Measurements from ENCODE around the gene COL3A1. TPM values are rescaled to one million over a fixed set of nuclear protein-coding genes. Genes with fewer than 3 reads are reported as not detected.

The COL3A1 gene
- total RNA-seq, 1 donor from 2014 or later: 7,546 TPM

DNA sequence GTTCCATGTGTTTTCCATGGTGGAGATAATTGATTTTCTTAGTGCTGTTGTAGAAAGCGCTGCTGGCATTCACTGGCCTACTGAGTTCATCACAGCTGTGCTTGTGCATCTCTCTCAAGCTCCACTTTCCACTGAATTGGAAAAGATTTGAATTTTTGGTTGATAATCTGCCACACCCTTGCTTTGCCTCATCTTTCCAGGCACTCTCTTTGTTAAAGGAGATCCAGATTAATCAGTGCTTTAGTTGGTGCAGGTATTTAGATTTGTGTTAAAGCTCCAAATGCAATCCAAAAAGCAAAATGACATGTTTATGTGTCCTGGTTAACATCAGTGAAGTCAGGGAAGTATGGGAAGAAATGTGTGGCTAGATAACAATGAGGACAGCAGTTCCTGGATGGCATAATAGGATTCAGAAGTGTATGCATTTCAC, 2.7 kb upstream of the COL3A1 start:
- peaks cover 5% of the 10 kb centered on the region for H3K36me3 Mint-ChIP-seq (ENCODE audit: unreplicated experiment)
- H3K4me1 Mint-ChIP-seq (ENCODE audit: unreplicated experiment): peaks cover 52% of the 10 kb centered on the region
- H3K27ac Mint-ChIP-seq (ENCODE audit: unreplicated experiment): no peak overlapping the region
- no peaks in the 10 kb centered on the region for H3K9me3 Mint-ChIP-seq (ENCODE audit: unreplicated experiment)
- H3K27me3 Mint-ChIP-seq (ENCODE audit: unreplicated experiment): no peaks in the 10 kb centered on the region
- no peak overlapping the region for H3K4me3 Mint-ChIP-seq (ENCODE audit: unreplicated experiment)
- TF ChIP-seq, protein P1, sequence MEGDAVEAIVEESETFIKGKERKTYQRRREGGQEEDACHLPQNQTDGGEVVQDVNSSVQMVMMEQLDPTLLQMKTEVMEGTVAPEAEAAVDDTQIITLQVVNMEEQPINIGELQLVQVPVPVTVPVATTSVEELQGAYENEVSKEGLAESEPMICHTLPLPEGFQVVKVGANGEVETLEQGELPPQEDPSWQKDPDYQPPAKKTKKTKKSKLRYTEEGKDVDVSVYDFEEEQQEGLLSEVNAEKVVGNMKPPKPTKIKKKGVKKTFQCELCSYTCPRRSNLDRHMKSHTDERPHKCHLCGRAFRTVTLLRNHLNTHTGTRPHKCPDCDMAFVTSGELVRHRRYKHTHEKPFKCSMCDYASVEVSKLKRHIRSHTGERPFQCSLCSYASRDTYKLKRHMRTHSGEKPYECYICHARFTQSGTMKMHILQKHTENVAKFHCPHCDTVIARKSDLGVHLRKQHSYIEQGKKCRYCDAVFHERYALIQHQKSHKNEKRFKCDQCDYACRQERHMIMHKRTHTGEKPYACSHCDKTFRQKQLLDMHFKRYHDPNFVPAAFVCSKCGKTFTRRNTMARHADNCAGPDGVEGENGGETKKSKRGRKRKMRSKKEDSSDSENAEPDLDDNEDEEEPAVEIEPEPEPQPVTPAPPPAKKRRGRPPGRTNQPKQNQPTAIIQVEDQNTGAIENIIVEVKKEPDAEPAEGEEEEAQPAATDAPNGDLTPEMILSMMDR (IDR thresholded peaks at IDR 0.05): no peak
- no peak for DNase-seq (ENCODE audit: extremely low spot score, unreplicated experiment)

GRCh38 chr2:188973641-188974040, 532 bp upstream of the COL3A1 start:
- Mint-ChIP-seq H3K36me3 (ENCODE audit: unreplicated experiment) (peaks cover 19% of the 10 kb centered on the region), H3K27me3 (ENCODE audit: unreplicated experiment) (no peaks in the 10 kb centered on the region), H3K27ac (ENCODE audit: unreplicated experiment) (peak overlapping the region; percentile 95), H3K9me3 (ENCODE audit: unreplicated experiment) (no peaks in the 10 kb centered on the region), H3K4me3 (ENCODE audit: unreplicated experiment) (peak overlapping the region; percentile 97), H3K4me1 (ENCODE audit: unreplicated experiment) (peaks cover 50% of the 10 kb centered on the region)
- no peak for DNase-seq (ENCODE audit: extremely low spot score, unreplicated experiment)
- TF ChIP-seq, protein P1 (IDR thresholded peaks at IDR 0.05): no peak

DNA sequence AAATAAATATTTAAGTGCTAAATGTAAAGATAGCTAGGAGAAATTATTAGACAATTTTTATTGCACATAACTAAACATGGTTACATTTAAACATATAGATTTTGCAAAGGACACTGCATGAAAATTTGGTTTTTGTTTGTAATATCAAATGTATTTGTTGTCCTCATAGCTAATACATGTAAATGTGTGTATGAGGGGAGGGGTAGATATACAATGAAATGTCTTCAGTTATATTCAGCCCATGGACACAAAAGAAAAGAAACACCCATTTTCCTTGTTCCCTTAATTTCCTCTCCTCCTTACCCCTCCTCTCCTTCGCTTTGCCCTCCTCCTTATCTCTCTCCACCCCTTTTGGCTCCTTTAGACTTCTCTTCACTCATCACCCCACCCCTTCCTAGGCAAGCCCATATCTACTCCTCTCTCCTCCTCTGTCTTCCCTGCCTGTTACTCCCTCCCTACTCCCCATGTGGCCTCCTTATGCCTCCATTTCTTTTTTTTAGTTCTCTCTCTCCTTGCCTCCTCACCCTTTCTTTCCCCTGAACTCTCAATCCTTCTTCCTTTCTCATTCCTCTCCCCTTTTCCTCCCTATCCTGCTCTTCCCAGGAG, 1.4 kb downstream of the COL3A1 start:
- Mint-ChIP-seq H3K27me3 (ENCODE audit: unreplicated experiment) (no peaks in the 10 kb centered on the region), H3K9me3 (ENCODE audit: unreplicated experiment) (no peaks in the 10 kb centered on the region), H3K27ac (ENCODE audit: unreplicated experiment) (peak overlapping the region; percentile 95), H3K4me3 (ENCODE audit: unreplicated experiment) (peak overlapping the region; percentile 97), H3K36me3 (ENCODE audit: unreplicated experiment) (peaks cover 23% of the 10 kb centered on the region), H3K4me1 (ENCODE audit: unreplicated experiment) (peaks cover 49% of the 10 kb centered on the region)
- TF ChIP-seq, protein P1 (IDR thresholded peaks at IDR 0.05): no peak
- no peak for DNase-seq (ENCODE audit: extremely low spot score, unreplicated experiment)

DNA sequence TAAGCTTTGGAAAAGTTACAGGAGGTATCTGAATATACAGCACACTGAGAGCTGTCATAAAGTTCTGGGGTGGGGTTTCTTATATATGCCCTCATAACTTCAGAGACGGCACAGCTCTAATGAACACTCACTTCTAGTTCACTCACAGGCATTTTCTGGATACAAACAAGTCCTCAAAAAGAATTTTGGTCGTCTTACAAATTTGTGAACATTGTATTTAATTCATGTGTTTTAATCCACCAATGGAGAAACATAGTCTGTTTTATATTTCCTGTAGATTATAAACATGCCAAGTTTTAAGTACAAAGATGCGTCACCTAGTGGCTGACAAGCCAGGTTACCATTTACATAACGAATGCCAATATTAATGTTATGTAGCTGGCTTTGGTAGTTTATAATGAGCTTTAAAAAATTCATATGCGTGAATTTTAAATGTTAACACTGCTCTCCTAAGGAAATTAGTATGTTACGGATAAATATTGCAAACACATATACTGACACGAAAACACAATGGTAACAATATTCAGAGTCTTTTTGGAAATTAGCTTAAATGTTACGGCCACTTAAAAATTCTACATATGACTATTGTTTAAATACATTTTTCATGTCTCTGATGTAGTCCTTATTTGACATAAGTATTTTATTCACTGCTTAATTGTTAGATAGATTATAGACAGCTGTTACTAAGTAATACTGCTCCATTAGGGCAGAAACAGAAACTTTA, 2.5 kb downstream of the COL3A1 start:
- H3K36me3 Mint-ChIP-seq (ENCODE audit: unreplicated experiment): peaks cover 29% of the 10 kb centered on the region
- H3K4me3 Mint-ChIP-seq (ENCODE audit: unreplicated experiment): peak overlapping the region; percentile 97
- H3K27me3 Mint-ChIP-seq (ENCODE audit: unreplicated experiment): no peaks in the 10 kb centered on the region
- peaks cover 48% of the 10 kb centered on the region for H3K4me1 Mint-ChIP-seq (ENCODE audit: unreplicated experiment)
- TF ChIP-seq, protein P1 (IDR thresholded peaks at IDR 0.05): peak; percentile 73
- no peaks in the 10 kb centered on the region for H3K9me3 Mint-ChIP-seq (ENCODE audit: unreplicated experiment)
- H3K27ac Mint-ChIP-seq (ENCODE audit: unreplicated experiment): peak overlapping the region; percentile 95
- no peak for DNase-seq (ENCODE audit: extremely low spot score, unreplicated experiment)

GRCh38 chr2:188977317-188977716, 3.1 kb downstream of the COL3A1 start:
- Mint-ChIP-seq H3K27me3 (ENCODE audit: unreplicated experiment) (no peaks in the 10 kb centered on the region), H3K4me1 (ENCODE audit: unreplicated experiment) (peaks cover 50% of the 10 kb centered on the region), H3K27ac (ENCODE audit: unreplicated experiment) (peak overlapping the region; percentile 95), H3K36me3 (ENCODE audit: unreplicated experiment) (peaks cover 34% of the 10 kb centered on the region), H3K4me3 (ENCODE audit: unreplicated experiment) (peak overlapping the region; percentile 97), H3K9me3 (ENCODE audit: unreplicated experiment) (no peaks in the 10 kb centered on the region)
- TF ChIP-seq, protein P1 (IDR thresholded peaks at IDR 0.05): no peak
- no peak for DNase-seq (ENCODE audit: extremely low spot score, unreplicated experiment)
